WERI-Rb-1 (cell line): Measurements from ENCODE around the gene STAP1.
"Not testable (repeated sequence)": the region's sequence is repeated elsewhere in the genome, so short reads cannot be mapped to it uniquely, and the experiment has no call there.

ENCODE experiments used
- DNase-seq: peaks from one replicate; pipeline ENCODE4 v3.0.0-alpha.2; 2020
- H3K27ac ChIP-seq: fragments of 250-450 bp; sonication (Bioruptor Pico); 2 replicates; pipeline ENCODE4 v1.5.1; 2020; ENCODE audit warnings: mild to moderate bottlenecking, moderate library complexity
- H3K27me3 ChIP-seq: fragments of 250-450 bp; sonication (Bioruptor Pico); 2 replicates; pipeline ENCODE4 v1.5.1; 2021; ENCODE audit warnings: mild to moderate bottlenecking, low read depth, moderate library complexity; ENCODE audit not compliant: insufficient read depth, severe bottlenecking
- H3K36me3 ChIP-seq: fragments of 250-450 bp; sonication (Bioruptor Pico); 2 replicates; pipeline ENCODE4 v1.5.1; 2020; ENCODE audit warnings: mild to moderate bottlenecking, moderate library complexity
- H3K4me3 ChIP-seq: 2 replicates; pipeline ENCODE4 v1.5.1; 2011; ENCODE audit warnings: low read depth, mild to moderate bottlenecking, control low read depth, low read length
- H3K9me3 ChIP-seq: fragments of 250-450 bp; sonication (Bioruptor Pico); 2 replicates; pipeline ENCODE4 v1.5.1; 2021; ENCODE audit warnings: mild to moderate bottlenecking, moderate library complexity; ENCODE audit not compliant: severe bottlenecking
- TF ChIP-seq, protein P1 (sequence below): IDR thresholded peaks from 2 replicates; pipeline ENCODE4 v1.5.1; 2011; ENCODE audit warnings: low read depth, mild to moderate bottlenecking, control low read depth, inconsistent platforms, low read length

The STAP1 gene

DNA sequence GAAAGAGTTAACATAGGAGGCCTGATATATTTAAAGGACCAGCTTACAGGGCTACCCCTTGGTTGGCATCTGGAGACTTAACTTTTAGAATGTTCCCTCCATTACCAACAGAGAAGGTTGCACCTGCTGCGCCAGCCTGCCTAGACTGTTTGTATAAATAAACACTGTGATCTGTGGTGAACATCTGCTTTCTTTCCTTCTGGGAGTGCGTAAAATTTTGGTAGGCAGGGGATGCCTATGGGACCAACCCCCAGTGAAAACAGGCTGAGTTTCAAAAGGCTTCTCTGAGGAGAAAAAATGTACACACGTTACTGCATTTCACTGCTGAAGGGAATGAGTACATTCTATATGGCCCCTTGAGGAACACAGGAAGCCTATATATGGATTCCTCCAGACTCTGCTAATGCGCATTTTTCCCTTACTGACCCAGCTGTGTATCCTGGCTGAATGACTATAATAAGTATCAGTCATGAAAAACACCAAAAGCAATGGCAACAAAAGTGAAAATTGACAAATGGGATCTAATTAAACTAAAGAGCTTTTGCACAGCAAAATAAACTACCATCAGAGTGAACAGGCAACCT, 27.1 kb upstream of the STAP1 start:
- H3K9me3 ChIP-seq: no peaks in the 10 kb centered on the region
- TF ChIP-seq, protein P1, sequence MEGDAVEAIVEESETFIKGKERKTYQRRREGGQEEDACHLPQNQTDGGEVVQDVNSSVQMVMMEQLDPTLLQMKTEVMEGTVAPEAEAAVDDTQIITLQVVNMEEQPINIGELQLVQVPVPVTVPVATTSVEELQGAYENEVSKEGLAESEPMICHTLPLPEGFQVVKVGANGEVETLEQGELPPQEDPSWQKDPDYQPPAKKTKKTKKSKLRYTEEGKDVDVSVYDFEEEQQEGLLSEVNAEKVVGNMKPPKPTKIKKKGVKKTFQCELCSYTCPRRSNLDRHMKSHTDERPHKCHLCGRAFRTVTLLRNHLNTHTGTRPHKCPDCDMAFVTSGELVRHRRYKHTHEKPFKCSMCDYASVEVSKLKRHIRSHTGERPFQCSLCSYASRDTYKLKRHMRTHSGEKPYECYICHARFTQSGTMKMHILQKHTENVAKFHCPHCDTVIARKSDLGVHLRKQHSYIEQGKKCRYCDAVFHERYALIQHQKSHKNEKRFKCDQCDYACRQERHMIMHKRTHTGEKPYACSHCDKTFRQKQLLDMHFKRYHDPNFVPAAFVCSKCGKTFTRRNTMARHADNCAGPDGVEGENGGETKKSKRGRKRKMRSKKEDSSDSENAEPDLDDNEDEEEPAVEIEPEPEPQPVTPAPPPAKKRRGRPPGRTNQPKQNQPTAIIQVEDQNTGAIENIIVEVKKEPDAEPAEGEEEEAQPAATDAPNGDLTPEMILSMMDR: no peak
- no peak overlapping the region for H3K27ac ChIP-seq
- peaks cover 64% of the 10 kb centered on the region for H3K36me3 ChIP-seq
- no peak overlapping the region for H3K4me3 ChIP-seq
- no peaks in the 10 kb centered on the region for H3K27me3 ChIP-seq
- DNase-seq: no peak

DNA sequence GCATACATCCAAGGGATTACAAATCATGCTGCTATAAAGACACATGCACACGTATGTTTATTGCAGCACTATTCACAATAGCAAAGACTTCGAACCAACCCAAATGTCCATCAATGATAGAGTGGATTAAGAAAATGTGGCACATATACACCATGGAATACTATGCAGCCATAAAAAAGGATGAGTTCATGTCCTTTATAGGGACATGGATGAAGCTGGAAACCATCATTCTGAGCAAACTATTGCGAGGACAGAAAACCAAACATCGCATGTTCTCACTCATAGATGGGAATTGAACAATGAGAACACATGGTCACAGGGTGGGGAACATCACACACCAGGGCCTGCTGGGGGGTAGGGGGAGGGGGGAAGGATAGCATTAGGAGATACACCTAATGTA, 26.1 kb upstream of the STAP1 start:
- H3K4me3 ChIP-seq, H3K27ac ChIP-seq, DNase-seq, H3K27me3 ChIP-seq, H3K9me3 ChIP-seq: not testable (repeated sequence)
- peaks cover 69% of the 10 kb centered on the region for H3K36me3 ChIP-seq

DNA sequence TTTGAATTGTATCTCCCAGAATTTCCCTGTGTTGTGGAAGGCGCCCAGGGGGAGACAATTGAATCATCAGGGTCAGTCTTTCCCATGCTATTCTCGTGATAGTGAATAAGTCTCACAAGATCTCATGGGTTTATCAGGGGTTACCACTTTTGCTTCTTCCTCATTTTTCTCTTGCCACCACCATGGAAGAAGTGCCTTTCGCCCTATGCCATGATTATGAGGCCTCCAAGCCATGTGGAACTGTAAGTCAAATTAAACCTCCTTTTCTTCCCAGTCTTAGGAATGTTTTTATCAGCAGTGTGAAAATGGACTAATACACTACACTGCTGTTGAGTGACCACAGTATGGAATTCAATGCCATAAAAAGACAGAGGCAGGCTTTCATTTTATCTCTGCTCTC, 25.4 kb upstream of the STAP1 start:
- no peak overlapping the region for H3K27ac ChIP-seq
- TF ChIP-seq, protein P1: no peak
- DNase-seq: no peak
- H3K27me3 ChIP-seq: no peaks in the 10 kb centered on the region
- no peak overlapping the region for H3K4me3 ChIP-seq
- H3K9me3 ChIP-seq: no peaks in the 10 kb centered on the region
- peaks cover 76% of the 10 kb centered on the region for H3K36me3 ChIP-seq

DNA sequence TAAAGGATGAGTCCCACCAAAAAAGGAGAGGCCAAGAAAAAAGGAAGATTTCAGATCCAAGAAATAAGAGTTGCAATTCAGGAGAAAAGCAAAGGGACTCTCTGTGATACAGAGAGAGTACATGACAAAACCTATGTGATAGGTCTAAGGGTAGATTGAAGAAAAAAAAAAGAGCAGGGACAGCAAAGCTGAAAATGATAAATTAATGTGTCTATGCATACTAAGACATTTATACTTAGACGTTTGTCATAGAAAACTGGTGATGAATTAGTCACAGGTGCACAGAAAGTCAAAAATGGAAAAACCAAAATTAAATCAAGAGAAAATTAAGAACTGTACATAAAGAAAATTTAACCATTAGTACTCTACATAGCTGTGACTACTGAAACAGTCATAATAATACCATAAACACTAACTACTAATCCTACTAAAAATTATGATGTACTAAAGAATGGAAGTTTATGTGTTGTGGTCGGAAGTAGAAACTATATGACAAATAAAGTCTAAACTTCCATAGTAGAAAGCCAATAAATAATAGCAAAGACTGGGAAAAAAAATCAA, 23.2 kb upstream of the STAP1 start:
- no peaks in the 10 kb centered on the region for H3K9me3 ChIP-seq
- no peak for DNase-seq
- no peaks in the 10 kb centered on the region for H3K27me3 ChIP-seq
- peaks cover 77% of the 10 kb centered on the region for H3K36me3 ChIP-seq
- no peak overlapping the region for H3K27ac ChIP-seq
- TF ChIP-seq, protein P1: no peak
- no peak overlapping the region for H3K4me3 ChIP-seq

DNA sequence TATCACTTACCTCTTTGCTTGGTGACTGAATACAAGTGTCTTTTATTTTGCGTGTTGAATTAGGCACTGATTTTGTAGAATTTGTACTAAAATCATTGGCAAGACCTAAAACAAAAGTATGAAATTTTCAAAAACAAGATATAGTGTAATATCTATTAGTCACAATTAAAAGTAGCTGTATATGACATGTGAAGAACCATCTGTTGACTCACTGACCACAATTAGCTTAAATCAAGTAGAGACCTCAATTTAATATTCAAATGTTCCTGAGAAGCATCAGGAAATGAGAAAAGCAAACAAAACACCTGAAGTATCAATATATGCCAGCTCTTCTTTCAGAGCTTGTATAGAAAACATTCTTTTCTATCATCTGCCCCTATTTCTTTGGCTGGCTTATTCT, 18.7 kb upstream of the STAP1 start:
- no peaks in the 10 kb centered on the region for H3K27me3 ChIP-seq
- no peak for DNase-seq
- peaks cover 73% of the 10 kb centered on the region for H3K36me3 ChIP-seq
- TF ChIP-seq, protein P1: no peak
- H3K27ac ChIP-seq: no peak overlapping the region
- no peaks in the 10 kb centered on the region for H3K9me3 ChIP-seq
- H3K4me3 ChIP-seq: no peak overlapping the region

DNA sequence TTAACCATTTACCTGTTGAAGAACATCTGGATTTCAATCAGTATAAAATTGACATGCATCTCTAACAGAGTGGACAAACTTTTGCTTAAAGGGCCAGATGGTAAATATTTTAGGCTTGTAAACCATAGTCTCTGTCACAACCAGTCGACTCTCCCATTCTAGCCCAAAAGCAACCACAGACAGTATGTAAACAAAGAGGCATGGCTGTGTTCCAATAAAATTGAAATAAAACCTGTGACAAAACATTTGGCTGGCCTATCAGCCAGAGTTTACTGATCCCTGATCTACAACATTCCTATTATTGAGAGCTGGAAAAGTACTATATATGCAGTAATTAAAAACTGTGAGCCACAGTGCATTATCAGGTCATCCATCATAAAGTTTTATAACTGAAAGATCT, 16.5 kb upstream of the STAP1 start:
- TF ChIP-seq, protein P1: no peak
- Histone ChIP-seq H3K27ac (no peak overlapping the region), H3K4me3 (no peak overlapping the region), H3K9me3 (no peaks in the 10 kb centered on the region), H3K36me3 (peaks cover 63% of the 10 kb centered on the region), H3K27me3 (no peaks in the 10 kb centered on the region)
- no peak for DNase-seq
